Endothelial cell of umbilical vein (primary cell): ENCODE results near the gene CDH11. TPM values are rescaled to one million over a fixed set of nuclear protein-coding genes. Genes with fewer than 3 reads are reported as not detected.

Experiments
- BruUV-seq: library from RNA; stranded (reverse); fragments of 400-500 nt; replicated peaks from 2 replicates; lab custom pipeline; 2021; lab: Mats Ljungman, UMichigan
- CTCF ChIA-PET: fragments of 300-600, 350-600 bp; sonication (Branson Sonifier 250); formaldehyde crosslinking; loops from one replicate; lab custom pipeline; 2021; ENCODE audit warnings: antibody characterized with exemption, inconsistent platforms; lab: Charles Lee
- POLR2A ChIA-PET: fragments of 300-600, 350-600 bp; sonication (Branson Sonifier 250); formaldehyde crosslinking; loops from one replicate; lab custom pipeline; 2021; ENCODE audit warnings: antibody characterized with exemption, inconsistent platforms; lab: Charles Lee
- DNase-seq: peaks from one replicate; pipeline ENCODE4 v3.0.0-alpha.2; 2011; ENCODE audit warnings: low read depth, low spot score
- FAIRE-seq: peaks from 2 replicates; lab custom pipeline; 2011; peaks lifted over from hg19 to GRCh38; lab: Jason Lieb, UNC
- H2AFZ ChIP-seq: 2 replicates; pipeline ENCODE4 v1.6.0; 2012; ENCODE audit warnings: low read depth, low read length, control low read depth, inconsistent platforms
- H3K27ac ChIP-seq: 2 replicates; pipeline ENCODE4 v1.5.1; 2011; ENCODE audit warnings: low read depth, mild to moderate bottlenecking, control low read depth, low read length, moderate library complexity; ENCODE audit not compliant: insufficient read depth
- H3K27me3 ChIP-seq, 2 experiments: 2 replicates each; pipeline versions ENCODE4 v1.6.0 to v1.6.1; 2011; ENCODE audit warnings: low read length in 2 of 2, mixed read lengths in 1 of 2; ENCODE audit not compliant: control insufficient read depth in 2 of 2, insufficient read depth in 2 of 2
- H3K36me3 ChIP-seq, 2 experiments: 2 replicates in 1 of 2; 3 replicates in 1 of 2; pipeline ENCODE4 v1.5.1; 2011; ENCODE audit warnings: low read length in 2 of 2, mild to moderate bottlenecking in 1 of 2, moderate library complexity in 1 of 2; ENCODE audit not compliant: control insufficient read depth in 2 of 2, insufficient read depth in 2 of 2; ENCODE audit errors: extremely low read depth in 1 of 2
- H3K4me1 ChIP-seq: 3 replicates; pipeline ENCODE4 v1.5.1; 2011; ENCODE audit warnings: mild to moderate bottlenecking, low read length; ENCODE audit not compliant: control insufficient read depth, insufficient read depth; ENCODE audit errors: extremely low read depth
- H3K4me2 ChIP-seq: 2 replicates; pipeline ENCODE4 v1.6.1; 2011; ENCODE audit warnings: low read length, control low read depth, mixed read lengths; ENCODE audit not compliant: insufficient read depth
- H3K4me3 ChIP-seq, 3 experiments: fragments of 200-600 bp in 1 of 3; sonication (generic), shearing (Covaris generic) in 1 of 3; replicated peaks in 1 of 3; 2 replicates each; pipeline ENCODE4 v1.5.1; 2011 to 2016; ENCODE audit warnings: control low read depth in 3 of 3, low read length in 3 of 3, mild to moderate bottlenecking in 2 of 3, inconsistent platforms in 1 of 3, low read depth in 1 of 3, moderate library complexity in 1 of 3; ENCODE audit not compliant: insufficient read depth in 1 of 3
- H3K79me2 ChIP-seq: 2 replicates; pipeline ENCODE4 v1.6.0; 2012; ENCODE audit warnings: low read length, inconsistent platforms; ENCODE audit not compliant: control insufficient read depth, insufficient read depth
- H3K9ac ChIP-seq: replicated peaks from 2 replicates; pipeline ENCODE3; 2011; ENCODE audit warnings: low read length, control low read depth; ENCODE audit not compliant: insufficient read depth; ENCODE audit errors: extremely low read depth
- H3K9me1 ChIP-seq: replicated peaks from 3 replicates; pipeline ENCODE4 v1.6.0; 2011; ENCODE audit warnings: mild to moderate bottlenecking, low read length; ENCODE audit not compliant: control insufficient read depth, insufficient read depth; ENCODE audit errors: extremely low read depth
- H3K9me3 ChIP-seq: replicated peaks from 2 replicates; pipeline ENCODE4 v1.5.1; 2012; ENCODE audit warnings: low read length, inconsistent platforms; ENCODE audit not compliant: control insufficient read depth, insufficient read depth
- H4K20me1 ChIP-seq: replicated peaks from 2 replicates; pipeline ENCODE3; 2011; ENCODE audit warnings: mild to moderate bottlenecking, low read length; ENCODE audit not compliant: control insufficient read depth, insufficient read depth; ENCODE audit errors: extremely low read depth
- EZH2 ChIP-seq: IDR thresholded peaks from 2 replicates; pipeline ENCODE4 v1.6.1; 2012; ENCODE audit warnings: borderline replicate concordance, low read depth, mild to moderate bottlenecking, moderate library complexity, low read length, inconsistent platforms; ENCODE audit not compliant: severe bottlenecking
- GATA2 ChIP-seq: IDR thresholded peaks from 2 replicates; pipeline ENCODE4 v1.7.0; 2011; ENCODE audit warnings: low read depth, mild to moderate bottlenecking, moderate library complexity, mixed read lengths, low read length; ENCODE audit not compliant: insufficient read length, insufficient read depth
- JUN ChIP-seq: IDR thresholded peaks from 2 replicates; pipeline ENCODE4 v1.6.1; 2011; ENCODE audit warnings: borderline replicate concordance, low read depth; ENCODE audit not compliant: insufficient read length, insufficient read depth
- MYC ChIP-seq: IDR thresholded peaks from one replicate; pipeline ENCODE4 v1.6.1; 2011; ENCODE audit warnings: mild to moderate bottlenecking, low read depth, low read length
- POLR2A ChIP-seq: IDR thresholded peaks from 2 replicates; pipeline ENCODE4 v1.6.1; 2012; ENCODE audit warnings: low read depth, mild to moderate bottlenecking, control low read depth, low read length
- POLR2AphosphoS5 ChIP-seq: IDR thresholded peaks from 2 replicates; pipeline ENCODE4 v1.6.1; 2012; ENCODE audit warnings: low read depth, mild to moderate bottlenecking, control low read depth, low read length, moderate library complexity; ENCODE audit not compliant: insufficient read depth
- dilution Hi-C: fragments of 300-500 bp; cut with MboI; formaldehyde crosslinking; loops from one replicate; pipeline ENCODE4 v1.15.0; 2019; ENCODE audit warnings: low sequenced_read_pairs; ENCODE audit not compliant: extremely low pct_ligation_motif_present
- intact Hi-C: fragments of 100-400 bp; cut with micrococcal nuclease; formaldehyde crosslinking; loops from one replicate; pipeline ENCODE4 v1.10.0; 2022
- polyA plus RNA-seq, 4 experiments: library from polyadenylated mRNA; depleted of rRNA in 3 of 4; stranded (reverse) in 3 of 4; unstranded in 1 of 4; fragments of >200 nt; gene quantifications; 2 replicates each; pipeline versions ENCODE4 v1.2.1 to v1.2.3, GENCODE V29; 2011 to 2012; ENCODE audit warnings: missing spikeins in 1 of 4
- total RNA-seq: library from RNA; stranded (reverse); gene quantifications from 2 replicates; pipeline ENCODE4 v1.2.3, GENCODE V29; 2021

The CDH11 gene
- total and polyA plus RNA-seq, 2 donors (not counting 3 experiments of a cell fraction or from before 2014, with no cell fraction given): 30.4 to 32.7 TPM

- DNase-seq (no peak), FAIRE-seq (no peak)
- BruUV-seq: no TSS peak
- Histone ChIP-seq H3K9ac (no peak overlapping the region), H3K9me1 (no peaks in the 10 kb centered on the region), H3K4me2 (no peak overlapping the region), H3K79me2 (peaks cover 4% of the 10 kb centered on the region), H2AFZ (no peak overlapping the region), H4K20me1 (no peaks in the 10 kb centered on the region), H3K4me1 (peaks cover 12% of the 10 kb centered on the region), H3K27me3 (no peaks in the 10 kb centered on the region), H3K9me3 (no peaks in the 10 kb centered on the region), H3K36me3 (no peaks in the 10 kb centered on the region), H3K27ac (no peak overlapping the region), H3K4me3 (no peak overlapping the region)
- intact Hi-C loops (no loop called here), dilution Hi-C loops (no loop called here)
- POLR2A ChIA-PET: no interaction called here
- TF ChIP-seq GATA2: no peak
- no peak for TF ChIP-seq JUN
- no peak for TF ChIP-seq POLR2A
- CTCF ChIA-PET: no interaction called here
Measured at GRCh38 chr16:65125871-65126270, 4.0 kb upstream of the CDH11 start.

DNA sequence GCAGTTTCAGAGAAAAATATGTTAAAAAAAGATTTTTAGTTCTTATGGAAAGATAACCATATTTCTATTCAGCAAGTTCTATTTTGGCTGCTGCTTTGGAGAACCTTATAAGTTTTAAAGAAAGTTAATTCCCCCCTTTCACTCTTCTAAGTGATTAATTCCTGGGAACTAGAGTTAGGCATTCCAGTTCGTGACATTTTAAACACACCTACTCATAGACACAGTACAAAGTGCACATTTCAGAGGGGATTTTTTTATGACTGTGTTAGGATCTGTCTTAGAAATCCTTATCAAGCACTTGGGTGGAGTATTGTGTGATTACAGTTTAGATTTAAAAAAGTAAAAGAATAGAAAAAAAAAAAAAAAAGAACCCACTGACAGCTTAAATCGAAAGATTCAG, 3.5 kb upstream of the CDH11 start:
- H3K9me1 ChIP-seq: no peaks in the 10 kb centered on the region
- H3K79me2 ChIP-seq: peaks cover 7% of the 10 kb centered on the region
- ChIA-PET POLR2A (no interaction called here), CTCF (no interaction called here)
- intact Hi-C loops (no loop called here), dilution Hi-C loops (no loop called here)
- no peaks in the 10 kb centered on the region for H3K27me3 ChIP-seq
- H3K9me3 ChIP-seq: no peaks in the 10 kb centered on the region
- no peak overlapping the region for H3K9ac ChIP-seq
- H4K20me1 ChIP-seq: no peaks in the 10 kb centered on the region
- BruUV-seq: no TSS peak
- DNase-seq (no peak), FAIRE-seq (no peak)
- H3K4me1 ChIP-seq: peaks cover 15% of the 10 kb centered on the region
- H3K4me2 ChIP-seq: no peak overlapping the region
- TF ChIP-seq MYC: no peak
- TF ChIP-seq POLR2AphosphoS5: no peak
- TF ChIP-seq EZH2: no peak
- H3K27ac ChIP-seq: no peak overlapping the region
- no peak overlapping the region for H3K4me3 ChIP-seq
- no peak overlapping the region for H2AFZ ChIP-seq
- H3K36me3 ChIP-seq: no peaks in the 10 kb centered on the region
